SK-N-SH (cell line): ENCODE measurements around the gene NEGR1. TPM values are rescaled to one million over a fixed set of nuclear protein-coding genes. Genes with fewer than 3 reads are reported as not detected.

Source experiments
- CTCF ChIA-PET: fragments of 300-600, 350-600 bp; formaldehyde crosslinking; extraction: SDS; loops from one replicate; lab custom pipeline; 2021; lab: Yijun Ruan, JAX
- POLR2A ChIA-PET: fragments of 350-600 bp; sonication (Branson Sonifier 250); formaldehyde crosslinking; extraction: SDS; loops from one replicate; lab custom pipeline; 2020; ENCODE audit warnings: antibody characterized with exemption, inconsistent platforms; lab: Yijun Ruan, JAX
- DNase-seq: peaks from one replicate; pipeline ENCODE4 v3.0.0; 2012
- H2AFZ ChIP-seq: fragments of 200-600 bp; sonication (generic); 2 replicates; pipeline ENCODE4 v1.8.1; 2016; ENCODE audit warnings: antibody characterized with exemption, mild to moderate bottlenecking, low read depth
- H3F3A ChIP-seq: fragments of 200-600 bp; sonication (generic); replicated peaks from 2 replicates; pipeline ENCODE3; 2016; ENCODE audit warnings: antibody characterized with exemption, mild to moderate bottlenecking; ENCODE audit not compliant: insufficient read depth
- H3K27ac ChIP-seq, 2 experiments: fragments of 200-500 bp in 1 of 2; fragments of 200-600 bp in 1 of 2; sonication (Bioruptor generic) in 1 of 2; sonication (generic), shearing (Covaris generic) in 1 of 2; 2 replicates each; pipeline versions ENCODE4 v1.5.1 to v1.6.1; 2014 to 2016; ENCODE audit warnings: low read depth in 2 of 2, inconsistent platforms in 1 of 2, low read length in 1 of 2, mild to moderate bottlenecking in 1 of 2, mixed read lengths in 1 of 2
- H3K27me3 ChIP-seq: fragments of 200-600 bp; sonication (generic), shearing (Covaris generic); 2 replicates; pipeline ENCODE4 v1.6.1; 2016; ENCODE audit warnings: mixed run types; ENCODE audit not compliant: insufficient read depth
- H3K36me3 ChIP-seq, 2 experiments: fragments of 200-500 bp in 1 of 2; fragments of 200-600 bp in 1 of 2; sonication (Bioruptor generic) in 1 of 2; sonication (generic) in 1 of 2; replicated peaks in 1 of 2; 2 replicates each; pipeline versions ENCODE3 to v1.5.1; 2014 to 2016; ENCODE audit warnings: low read length in 1 of 2, mild to moderate bottlenecking in 1 of 2; ENCODE audit not compliant: insufficient read depth in 2 of 2, control insufficient read depth in 1 of 2
- H3K4me1 ChIP-seq, 2 experiments: fragments of 200-500 bp in 1 of 2; fragments of 200-600 bp in 1 of 2; sonication (Bioruptor generic) in 1 of 2; sonication (generic), shearing (Covaris generic) in 1 of 2; 2 replicates each; pipeline versions ENCODE4 v1.5.1 to v1.6.1; 2014 to 2016; ENCODE audit warnings: low read depth in 1 of 2, low read length in 1 of 2, mixed run types in 1 of 2; ENCODE audit not compliant: insufficient read depth in 2 of 2, control insufficient read depth in 1 of 2
- H3K4me2 ChIP-seq: fragments of 200-600 bp; sonication (generic), shearing (Covaris generic); 2 replicates; pipeline ENCODE4 v1.6.1; 2017; ENCODE audit warnings: mixed run types
- H3K4me3 ChIP-seq, 2 experiments: fragments of 200-500 bp in 1 of 2; fragments of 200-600 bp in 1 of 2; sonication (Bioruptor generic) in 1 of 2; sonication (generic), shearing (Covaris generic) in 1 of 2; 2 replicates each; pipeline versions ENCODE4 v1.5.1 to v1.8.1; 2014 to 2016; ENCODE audit warnings: low read depth in 2 of 2, inconsistent platforms in 1 of 2, low read length in 1 of 2, mild to moderate bottlenecking in 1 of 2, mixed read lengths in 1 of 2, moderate library complexity in 1 of 2
- H3K79me2 ChIP-seq: fragments of 200-600 bp; sonication (generic); 2 replicates; pipeline ENCODE4 v1.8.1; 2017; ENCODE audit warnings: mild to moderate bottlenecking; ENCODE audit not compliant: insufficient read depth
- H3K9ac ChIP-seq: fragments of 200-600 bp; sonication (generic); 2 replicates; pipeline ENCODE4 v1.6.1; 2017; ENCODE audit warnings: mixed run types
- H3K9me2 ChIP-seq: fragments of 200-600 bp; sonication (generic); 2 replicates; pipeline ENCODE4 v1.6.1; 2017; ENCODE audit warnings: mixed run types
- H3K9me3 ChIP-seq: fragments of 200-600 bp; sonication (generic); 2 replicates; pipeline ENCODE4 v1.6.1; 2017; ENCODE audit warnings: mixed run types, mild to moderate bottlenecking, moderate library complexity
- H4K20me1 ChIP-seq: fragments of 200-600 bp; sonication (generic); 2 replicates; pipeline ENCODE4 v1.6.1; 2017; ENCODE audit warnings: mild to moderate bottlenecking, mixed run types; ENCODE audit not compliant: insufficient read depth
- CHD2 ChIP-seq: fragments of 150-350 bp; IDR thresholded peaks from 2 replicates; pipeline ENCODE4 v1.6.1; 2018; ENCODE audit warnings: low read length; ENCODE audit not compliant: partially characterized antibody
- ELF1 ChIP-seq: IDR thresholded peaks from 2 replicates; pipeline ENCODE4 v1.4.0; 2012
- EZH2phosphoT487 ChIP-seq: fragments of 200-600 bp; sonication (generic); IDR thresholded peaks from 2 replicates; pipeline ENCODE4 v1.6.1; 2017; ENCODE audit warnings: low read depth, mixed run types, mild to moderate bottlenecking, antibody characterized with exemption, moderate library complexity, borderline replicate concordance
- FOSL2 ChIP-seq: IDR thresholded peaks from 2 replicates; pipeline ENCODE4 v1.4.0; 2012; ENCODE audit warnings: low read depth, mild to moderate bottlenecking, moderate library complexity, borderline replicate concordance
- FOXJ3 ChIP-seq: sonication (generic); formaldehyde crosslinking; IDR thresholded peaks from 2 replicates; pipeline ENCODE4 v1.5.1; 2020; ENCODE audit warnings: mild to moderate bottlenecking, missing genetic modification reagents
- FOXM1 ChIP-seq: IDR thresholded peaks from 2 replicates; pipeline ENCODE4 v1.4.0; 2012; ENCODE audit warnings: low read depth, mild to moderate bottlenecking
- GATA2 ChIP-seq: sonication (generic); formaldehyde crosslinking; IDR thresholded peaks from 2 replicates; pipeline ENCODE4 v1.5.0; 2020; ENCODE audit warnings: mild to moderate bottlenecking, missing genetic modification reagents
- JUND ChIP-seq: IDR thresholded peaks from 2 replicates; pipeline ENCODE4 v1.4.0; 2012
- PBX3 ChIP-seq: IDR thresholded peaks from 2 replicates; pipeline ENCODE4; 2012
- RAD21 ChIP-seq: IDR thresholded peaks from 2 replicates; pipeline ENCODE4 v1.6.1; 2012; ENCODE audit warnings: mild to moderate bottlenecking, low read length
- RCOR1 ChIP-seq: fragments of 150-350 bp; IDR thresholded peaks from 2 replicates; pipeline ENCODE4 v1.6.1; 2017; ENCODE audit warnings: antibody characterized with exemption, low read length
- SIN3A ChIP-seq: IDR thresholded peaks from 2 replicates; pipeline ENCODE4 v1.6.1; 2012; ENCODE audit warnings: low read depth, mild to moderate bottlenecking, low read length, moderate library complexity, borderline replicate concordance
- TAF1 ChIP-seq: IDR thresholded peaks from 2 replicates; pipeline ENCODE4 v1.6.1; 2012; ENCODE audit warnings: low read depth, mild to moderate bottlenecking, low read length, moderate library complexity, borderline replicate concordance
- USF1 ChIP-seq: IDR thresholded peaks from 2 replicates; pipeline ENCODE4 v1.4.0; 2012; ENCODE audit warnings: low read depth, borderline replicate concordance
- YY1 ChIP-seq: IDR thresholded peaks from 2 replicates; pipeline ENCODE4 v1.4.0; 2012; ENCODE audit warnings: low read depth, mild to moderate bottlenecking
- ZBTB33 ChIP-seq: IDR thresholded peaks from 2 replicates; pipeline ENCODE4 v1.4.0; 2012; ENCODE audit warnings: low read depth, borderline replicate concordance
- WGBS: methylation state at CpG from one replicate; pipeline ENCODE4 v1.1.6; 2017; ENCODE audit warnings: low lambda C conversion rate; 5-methylcytosine and 5-hydroxymethylcytosine counted together
- polyA plus RNA-seq, 3 experiments: library from polyadenylated mRNA; depleted of rRNA; stranded (reverse); fragments of >200 nt; gene quantifications; 2 replicates each; pipeline ENCODE4 v1.2.3, GENCODE V29; 2012
- TF ChIP-seq, protein P1 (sequence below): fragments of 150-350 bp; IDR thresholded peaks from 2 replicates; pipeline ENCODE4 v1.6.1; 2017; ENCODE audit warnings: antibody characterized with exemption, low read length, low read depth, borderline replicate concordance

Gene NEGR1
- polyA plus RNA-seq, 1 of the 3 experiments (the other 2 are of a cell fraction) = 0.21 TPM

DNA sequence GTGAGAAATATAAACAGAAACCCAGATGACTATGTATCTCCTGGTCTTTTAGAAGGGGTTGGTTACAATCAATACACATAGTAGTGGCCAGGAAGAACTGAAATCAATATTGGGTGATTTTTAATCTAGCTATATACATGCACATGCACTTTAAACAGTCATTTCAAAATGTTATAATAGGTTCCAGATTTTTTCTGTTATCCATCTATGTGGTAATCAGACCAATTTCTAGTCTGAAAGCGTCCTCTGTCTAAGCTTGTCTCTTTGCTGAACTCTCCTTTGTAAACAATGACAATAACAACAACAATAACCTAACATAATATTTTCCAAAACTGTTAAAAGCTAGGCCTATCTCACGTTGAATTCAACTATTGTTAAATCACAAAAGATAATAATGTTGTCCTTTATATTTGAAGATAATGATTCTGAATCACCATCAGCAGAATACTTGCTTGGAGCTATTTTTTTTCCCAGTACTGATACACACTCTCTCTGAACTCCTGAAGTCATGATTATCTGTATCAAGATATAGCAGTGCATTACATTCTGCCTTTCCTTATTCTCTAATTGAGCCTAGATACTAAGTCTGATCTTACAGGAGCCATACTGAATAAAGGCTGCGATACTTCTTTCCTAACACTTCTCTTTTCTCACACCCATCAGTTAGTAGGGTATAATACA is 704.7 kb downstream of the NEGR1 start:
- H3K4me1 ChIP-seq = peaks cover 0 to 9% of the 10 kb centered on the region in 2 experiments; a peak in 2 of 4 replicates
- no peaks in the 10 kb centered on the region for H3K9me2 ChIP-seq
- DNase-seq = peak; percentile 16
- no peak overlapping the region for H3K4me2 ChIP-seq
- CTCF ChIA-PET = interaction anchor here (0.7 to 2.5 kb wide), 2 partner anchors 9 to 337 kb away, joined by 3 to 12 read pairs; no protein-coding TSS in a partner anchor
- no peaks in the 10 kb centered on the region for H4K20me1 ChIP-seq
- H3K36me3 ChIP-seq = no peaks in the 10 kb centered on the region
- no peaks in the 10 kb centered on the region for H3K27me3 ChIP-seq
- TF ChIP-seq EZH2phosphoT487 (no peak), GATA2 (CRISPR knock-in tag) (peak; percentile 74)
- TF ChIP-seq, all 33 proteins: peak for 1
- WGBS = 36% methylated on average over 3 of the region's 3 CpGs
- H3K9me3 ChIP-seq = no peaks in the 10 kb centered on the region
- H3K79me2 ChIP-seq = no peaks in the 10 kb centered on the region
- H3K4me3 ChIP-seq = no peak overlapping the region
- H3K27ac ChIP-seq = peak overlapping the region in 1 of 2 experiments; percentile 60; a peak in 2 of 4 replicates
- POLR2A ChIA-PET = no interaction called here
- no peak overlapping the region for H3K9ac ChIP-seq
- no peaks in the 10 kb centered on the region for H3F3A ChIP-seq
- H2AFZ ChIP-seq = no peak overlapping the region

DNA sequence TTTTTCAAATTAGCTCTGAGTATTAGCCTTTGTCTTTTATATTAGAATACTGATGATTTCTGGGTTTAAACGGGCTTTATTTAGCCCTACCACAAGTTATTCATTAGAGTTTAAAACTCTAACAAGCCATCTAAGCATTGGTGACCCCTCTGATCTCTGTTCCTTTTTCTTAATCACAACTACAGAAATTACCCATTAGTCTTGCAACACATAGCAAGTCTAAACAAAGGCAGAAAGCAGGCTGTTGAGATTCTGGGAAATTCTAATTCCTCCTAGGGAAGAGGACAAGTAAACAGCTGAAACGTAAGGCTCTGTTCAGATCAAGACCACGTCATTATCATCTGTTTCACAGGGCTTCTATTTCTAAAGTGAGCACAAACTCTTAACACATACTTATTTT is 710.3 kb downstream of the NEGR1 start:
- no peaks in the 10 kb centered on the region for H3K4me1 ChIP-seq
- no peak for DNase-seq
- H3K9me2 ChIP-seq = no peaks in the 10 kb centered on the region
- WGBS = 69% methylated on average over 3 of the region's 3 CpGs
- H2AFZ ChIP-seq = no peak overlapping the region
- no peak overlapping the region for H3K27ac ChIP-seq
- no peaks in the 10 kb centered on the region for H3K9me3 ChIP-seq
- H3K27me3 ChIP-seq = no peaks in the 10 kb centered on the region
- no peaks in the 10 kb centered on the region for H4K20me1 ChIP-seq
- no peaks in the 10 kb centered on the region for H3K36me3 ChIP-seq
- no peaks in the 10 kb centered on the region for H3K79me2 ChIP-seq
- TF ChIP-seq ELF1 = no peak
- TF ChIP-seq RAD21 = no peak
- no peak for TF ChIP-seq FOXM1
- TF ChIP-seq USF1 = no peak
- TF ChIP-seq, all 33 proteins: peak for 0
- no peak overlapping the region for H3K4me2 ChIP-seq
- no peak overlapping the region for H3K4me3 ChIP-seq
- POLR2A ChIA-PET = no interaction called here
- CTCF ChIA-PET = interaction anchor here (2.0 kb wide), 1 partner anchor 376 kb away, joined by 4 read pairs; no protein-coding TSS in a partner anchor
- H3F3A ChIP-seq = no peaks in the 10 kb centered on the region
- H3K9ac ChIP-seq = no peak overlapping the region

- Histone ChIP-seq H3K79me2 (no peaks in the 10 kb centered on the region), H3K4me2 (no peak overlapping the region), H2AFZ (no peak overlapping the region), H3K27me3 (no peaks in the 10 kb centered on the region), H3K9ac (no peak overlapping the region), H3K9me3 (no peaks in the 10 kb centered on the region), H3K4me3 (no peak overlapping the region), H4K20me1 (no peaks in the 10 kb centered on the region), H3K9me2 (no peaks in the 10 kb centered on the region), H3F3A (peaks cover 6% of the 10 kb centered on the region), H3K36me3 (no peaks in the 10 kb centered on the region), H3K4me1 (peaks cover 0 to 2% of the 10 kb centered on the region in 2 experiments; a peak in 1 of 4 replicates), H3K27ac (no peak overlapping the region)
- CTCF ChIA-PET = no interaction called here
- no peak for DNase-seq
- POLR2A ChIA-PET = no interaction called here
- TF ChIP-seq JUND = no peak
- TF ChIP-seq RCOR1 = no peak
- no peak for TF ChIP-seq TAF1
- TF ChIP-seq FOSL2 = no peak
- no peak for TF ChIP-seq CHD2
- no peak for TF ChIP-seq FOXJ3 (CRISPR knock-in tag)
- TF ChIP-seq YY1 = no peak
- TF ChIP-seq PBX3 = no peak
- no peak for TF ChIP-seq ZBTB33
- no peak for TF ChIP-seq SIN3A
- TF ChIP-seq, protein P1, sequence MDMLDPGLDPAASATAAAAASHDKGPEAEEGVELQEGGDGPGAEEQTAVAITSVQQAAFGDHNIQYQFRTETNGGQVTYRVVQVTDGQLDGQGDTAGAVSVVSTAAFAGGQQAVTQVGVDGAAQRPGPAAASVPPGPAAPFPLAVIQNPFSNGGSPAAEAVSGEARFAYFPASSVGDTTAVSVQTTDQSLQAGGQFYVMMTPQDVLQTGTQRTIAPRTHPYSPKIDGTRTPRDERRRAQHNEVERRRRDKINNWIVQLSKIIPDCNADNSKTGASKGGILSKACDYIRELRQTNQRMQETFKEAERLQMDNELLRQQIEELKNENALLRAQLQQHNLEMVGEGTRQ = no peak
- 77% methylated on average over 1 of the region's 1 CpG for WGBS
These were observed 715.9 kb downstream of the NEGR1 start for GRCh38 chr1:71566413-71566812.
